ENCODE measurements around the gene RASA3.

RASA3 gene

DNA sequence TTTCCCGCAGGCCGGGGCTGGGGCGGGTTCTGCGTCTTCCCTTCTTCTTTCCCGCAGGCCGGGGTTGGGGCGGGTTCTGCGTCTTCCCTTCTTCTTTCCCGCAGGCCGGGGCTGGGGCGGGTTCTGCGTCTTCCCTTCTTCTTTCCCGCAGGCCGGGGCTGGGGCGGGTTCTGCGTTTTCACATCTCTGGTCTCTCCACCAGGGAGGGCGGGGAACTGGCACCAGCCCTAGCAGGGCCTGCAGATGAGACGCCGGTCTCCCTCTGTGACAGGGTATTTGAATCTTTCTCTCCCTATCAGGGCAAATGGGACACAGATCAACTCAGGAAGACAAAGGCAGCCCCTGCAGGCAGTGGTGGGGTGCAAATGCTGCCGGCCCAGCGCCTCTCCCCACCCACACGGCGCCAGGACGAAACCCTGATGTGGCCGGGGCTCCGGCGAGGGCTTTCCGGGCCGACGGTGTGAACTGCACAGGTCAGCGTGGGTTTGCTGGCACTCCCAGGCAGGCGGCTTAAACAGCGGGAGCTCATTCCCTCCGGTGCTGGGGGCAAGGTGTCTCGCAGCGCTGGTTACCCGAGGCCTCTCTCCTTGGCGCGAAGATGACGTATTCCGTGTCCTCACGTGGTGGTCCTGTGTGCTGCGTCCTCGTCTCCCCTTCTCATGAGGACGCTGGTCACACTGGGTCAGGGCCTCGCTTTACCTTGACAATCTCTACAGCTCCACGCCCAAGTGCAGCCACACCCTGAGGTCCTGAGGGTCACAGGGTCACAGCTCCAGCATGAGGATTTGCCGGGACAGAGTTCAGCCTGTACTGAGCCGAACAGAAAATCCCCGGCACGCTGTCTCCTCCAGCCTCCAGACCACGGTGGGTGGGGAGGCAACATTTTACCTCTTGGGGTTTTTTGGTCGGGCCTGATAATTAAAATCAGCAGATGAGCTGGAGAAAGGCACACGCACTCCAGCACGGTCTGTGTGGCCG lies 157.8 kb downstream of the RASA3 start:
- Histone ChIP-seq H3K27ac (no peak overlapping the region), H3K36me3 (replicated peaks) (peaks cover 49% of the 10 kb centered on the region), H3K4me3 (ENCODE audit: low read depth, low read length) (no peak overlapping the region), H3K27me3 (replicated peaks) (no peaks in the 10 kb centered on the region)
- in situ Hi-C loops (cut with HindIII; ENCODE audit: low pct_ligation_motif_present, low sequenced_read_pairs) = no loop called here
- TF ChIP-seq CTCF (IDR thresholded peaks at IDR 0.05; ENCODE audit: low read depth, low read length, missing control alignments) = no peak
- no peak for DNase-seq

- DNase-seq = no peak
Measured at GRCh38 chr13:113973218-113974164, 158.9 kb downstream of the RASA3 start, which contains the start of gene C13orf46. TSS of gene C13orf46 (minus strand) at chr13:113974076. CDS start at chr13:113973997, 79 bp downstream.

GRCh38 chr13:113972451-113973217 lies 159.8 kb downstream of the RASA3 start:
- no peak for TF ChIP-seq CTCF (IDR thresholded peaks at IDR 0.05; ENCODE audit: low read depth, low read length, missing control alignments)
- H3K36me3 ChIP-seq (replicated peaks) = peaks cover 45% of the 10 kb centered on the region

More at GRCh38 chr13:113973218-113974164, 158.9 kb downstream of the RASA3 start, which contains the start of gene C13orf46:
- Histone ChIP-seq H3K27me3 (replicated peaks) (no peaks in the 10 kb centered on the region), H3K4me3 (ENCODE audit: low read depth, low read length) (no peak within 1 kb of the TSS), H3K36me3 (replicated peaks) (peaks cover 45% of the 10 kb centered on the region), H3K27ac (no peak within 1 kb of the TSS)
- no peak for TF ChIP-seq CTCF (IDR thresholded peaks at IDR 0.05; ENCODE audit: low read depth, low read length, missing control alignments)
- in situ Hi-C loops (cut with HindIII; ENCODE audit: low pct_ligation_motif_present, low sequenced_read_pairs) = no loop called here

GRCh38 chr13:113971471-113972231 lies 160.8 kb downstream of the RASA3 start:
- TF ChIP-seq CTCF (IDR thresholded peaks at IDR 0.05; ENCODE audit: low read depth, low read length, missing control alignments) = no peak
- Histone ChIP-seq H3K27ac (no peak overlapping the region), H3K4me3 (ENCODE audit: low read depth, low read length) (no peak overlapping the region), H3K36me3 (replicated peaks) (peaks cover 50% of the 10 kb centered on the region), H3K27me3 (replicated peaks) (no peaks in the 10 kb centered on the region)
- DNase-seq = no peak
- in situ Hi-C loops (cut with HindIII; ENCODE audit: low pct_ligation_motif_present, low sequenced_read_pairs) = no loop called here

More at GRCh38 chr13:113972451-113973217, 159.8 kb downstream of the RASA3 start:
- no peak overlapping the region for H3K4me3 ChIP-seq (ENCODE audit: low read depth, low read length)
- H3K27me3 ChIP-seq (replicated peaks) = no peaks in the 10 kb centered on the region
- H3K27ac ChIP-seq = no peak overlapping the region
- DNase-seq = no peak
- in situ Hi-C loops (cut with HindIII; ENCODE audit: low pct_ligation_motif_present, low sequenced_read_pairs) = no loop called here
